MCF 10A (cell line): ENCODE results near the gene HOOK2. TPM values are rescaled to one million over a fixed set of nuclear protein-coding genes. Genes with fewer than 3 reads are reported as not detected.

ENCODE experiments used
- BruUV-seq: library from RNA; stranded (reverse); fragments of 400-500 nt; replicated peaks from 2 replicates; lab custom pipeline; 2021; lab: Mats Ljungman, UMichigan
- CTCF ChIA-PET: fragments of 300-600 bp; sonication (Branson Sonifier 250); formaldehyde crosslinking; extraction: SDS; loops from one replicate; lab custom pipeline; 2021; ENCODE audit warnings: antibody characterized with exemption, inconsistent platforms; lab: Yijun Ruan, JAX
- POLR2A ChIA-PET: fragments of 300-600, 350-650 bp; sonication (Branson Sonifier 250); formaldehyde crosslinking; extraction: SDS; loops from one replicate; lab custom pipeline; 2020; ENCODE audit warnings: antibody characterized with exemption, inconsistent platforms; lab: Yijun Ruan, JAX
- DNase-seq: peaks from one replicate; pipeline ENCODE4 v3.0.0-alpha.2; 2018; ENCODE audit not compliant: unreplicated experiment
- H3K27ac Mint-ChIP-seq: one replicate; pipeline ENCODE4 v1.8.0; 2022; ENCODE audit warnings: mild to moderate bottlenecking, low read depth, mixed read lengths; ENCODE audit not compliant: unreplicated experiment
- H3K27me3 Mint-ChIP-seq: one replicate; pipeline ENCODE4 v1.8.0; 2022; ENCODE audit warnings: mixed read lengths; ENCODE audit not compliant: insufficient read depth, unreplicated experiment
- H3K36me3 Mint-ChIP-seq: one replicate; pipeline ENCODE4 v1.8.0; 2022; ENCODE audit warnings: mild to moderate bottlenecking, moderate library complexity, mixed read lengths; ENCODE audit not compliant: insufficient read depth, unreplicated experiment
- H3K4me1 Mint-ChIP-seq: one replicate; pipeline ENCODE4 v1.8.0; 2022; ENCODE audit warnings: mixed read lengths; ENCODE audit not compliant: insufficient read depth, unreplicated experiment
- H3K4me3 Mint-ChIP-seq: one replicate; pipeline ENCODE4 v1.8.0; 2022; ENCODE audit warnings: mild to moderate bottlenecking, moderate library complexity, mixed read lengths; ENCODE audit not compliant: unreplicated experiment
- H3K9me3 Mint-ChIP-seq: one replicate; pipeline ENCODE4 v1.8.0; 2022; ENCODE audit warnings: mixed read lengths; ENCODE audit not compliant: unreplicated experiment
- intact Hi-C: fragments of 100-400 bp; cut with micrococcal nuclease; formaldehyde crosslinking; loops from 2 replicates; pipeline ENCODE4 v1.14.1; 2022
- total RNA-seq: library from RNA; stranded (reverse); gene quantifications from 2 replicates; pipeline ENCODE4 v1.2.3, GENCODE V29; 2022
- TF ChIP-seq, protein P1 (sequence below): fragments of 200-600 bp; IDR thresholded peaks from one replicate; pipeline ENCODE4 v1.8.0; 2022; ENCODE audit warnings: antibody characterized with exemption, mild to moderate bottlenecking; ENCODE audit not compliant: unreplicated experiment

The HOOK2 gene
- total RNA-seq, 1 experiment from 2014 or later, result 31.6 TPM

GRCh38 chr19:12796146-12797071 is 21.1 kb upstream of the HOOK2 start:
- no TSS peak for BruUV-seq
- peak overlapping the region; percentile 84 for H3K27ac Mint-ChIP-seq
- CTCF ChIA-PET, result interaction anchor here (0.5 to 14.5 kb wide), 32 partner anchors 9 to 1135 kb away, joined by 3 to 307 read pairs (median 4); partner anchors contain the start of genes DNASE2, GCDH, HOOK2 and MAN2B1

DNA sequence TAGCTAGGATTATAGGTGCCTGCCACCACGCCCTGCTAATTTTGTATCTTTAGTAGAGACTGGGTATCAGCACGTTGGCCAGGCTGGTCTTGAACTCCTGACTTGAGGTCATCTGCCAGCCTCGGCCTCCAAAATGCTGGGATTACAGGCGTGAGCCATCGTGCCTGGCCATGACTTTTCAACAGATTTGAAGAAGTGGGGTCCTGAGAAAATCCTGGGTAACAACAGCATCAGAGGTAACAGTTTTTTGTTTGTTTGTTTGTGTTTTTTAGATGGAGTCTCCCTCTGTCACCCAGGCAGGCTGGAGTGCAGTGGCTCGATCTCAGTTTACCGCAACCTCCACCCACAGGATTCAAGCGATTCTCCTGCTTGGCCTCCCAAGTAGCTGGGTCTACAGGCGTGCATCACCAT is 19.6 kb upstream of the HOOK2 start:
- Mint-ChIP-seq H3K27ac (no peak overlapping the region), H3K9me3 (no peaks in the 10 kb centered on the region), H3K36me3 (peaks cover 80% of the 10 kb centered on the region), H3K27me3 (no peaks in the 10 kb centered on the region), H3K4me1 (peaks cover 29% of the 10 kb centered on the region), H3K4me3 (no peak overlapping the region)
- BruUV-seq, result no TSS peak
- DNase-seq, result no peak
- CTCF ChIA-PET, result interaction anchor here (0.5 to 14.5 kb wide), 12 partner anchors 9 to 1966 kb away, joined by 3 to 307 read pairs (median 4); partner anchors contain the start of gene HOOK2
- intact Hi-C loops, result loop anchor here (5.0 kb wide), 1 partner anchor 73 kb away; the partner anchor contains the start of gene TNPO2
- POLR2A ChIA-PET, result interaction anchor here (0.7 to 8.4 kb wide), 10 partner anchors 11 to 74 kb away, joined by 3 to 410 read pairs (median 4); partner anchors contain the start of genes HOOK2, RNASEH2A and TNPO2
- TF ChIP-seq, protein P1, sequence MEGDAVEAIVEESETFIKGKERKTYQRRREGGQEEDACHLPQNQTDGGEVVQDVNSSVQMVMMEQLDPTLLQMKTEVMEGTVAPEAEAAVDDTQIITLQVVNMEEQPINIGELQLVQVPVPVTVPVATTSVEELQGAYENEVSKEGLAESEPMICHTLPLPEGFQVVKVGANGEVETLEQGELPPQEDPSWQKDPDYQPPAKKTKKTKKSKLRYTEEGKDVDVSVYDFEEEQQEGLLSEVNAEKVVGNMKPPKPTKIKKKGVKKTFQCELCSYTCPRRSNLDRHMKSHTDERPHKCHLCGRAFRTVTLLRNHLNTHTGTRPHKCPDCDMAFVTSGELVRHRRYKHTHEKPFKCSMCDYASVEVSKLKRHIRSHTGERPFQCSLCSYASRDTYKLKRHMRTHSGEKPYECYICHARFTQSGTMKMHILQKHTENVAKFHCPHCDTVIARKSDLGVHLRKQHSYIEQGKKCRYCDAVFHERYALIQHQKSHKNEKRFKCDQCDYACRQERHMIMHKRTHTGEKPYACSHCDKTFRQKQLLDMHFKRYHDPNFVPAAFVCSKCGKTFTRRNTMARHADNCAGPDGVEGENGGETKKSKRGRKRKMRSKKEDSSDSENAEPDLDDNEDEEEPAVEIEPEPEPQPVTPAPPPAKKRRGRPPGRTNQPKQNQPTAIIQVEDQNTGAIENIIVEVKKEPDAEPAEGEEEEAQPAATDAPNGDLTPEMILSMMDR, result no peak

More at GRCh38 chr19:12796146-12797071, 21.1 kb upstream of the HOOK2 start:
- POLR2A ChIA-PET, result interaction anchor here (0.9 to 8.4 kb wide), 14 partner anchors 10 to 115 kb away, joined by 3 to 410 read pairs (median 5); partner anchors contain the start of genes DHPS, GET3, HOOK2 and RNASEH2A
- Mint-ChIP-seq H3K4me1 (peaks cover 18% of the 10 kb centered on the region), H3K36me3 (peaks cover 74% of the 10 kb centered on the region), H3K4me3 (peak overlapping the region; percentile 35), H3K27me3 (no peaks in the 10 kb centered on the region), H3K9me3 (no peaks in the 10 kb centered on the region)
- TF ChIP-seq, protein P1, result peak; percentile 94
- intact Hi-C loops, result loop anchor here (1.0 kb wide), 5 partner anchors 19 to 120 kb away; no protein-coding TSS in a partner anchor
- DNase-seq, result peak; percentile 87

DNA sequence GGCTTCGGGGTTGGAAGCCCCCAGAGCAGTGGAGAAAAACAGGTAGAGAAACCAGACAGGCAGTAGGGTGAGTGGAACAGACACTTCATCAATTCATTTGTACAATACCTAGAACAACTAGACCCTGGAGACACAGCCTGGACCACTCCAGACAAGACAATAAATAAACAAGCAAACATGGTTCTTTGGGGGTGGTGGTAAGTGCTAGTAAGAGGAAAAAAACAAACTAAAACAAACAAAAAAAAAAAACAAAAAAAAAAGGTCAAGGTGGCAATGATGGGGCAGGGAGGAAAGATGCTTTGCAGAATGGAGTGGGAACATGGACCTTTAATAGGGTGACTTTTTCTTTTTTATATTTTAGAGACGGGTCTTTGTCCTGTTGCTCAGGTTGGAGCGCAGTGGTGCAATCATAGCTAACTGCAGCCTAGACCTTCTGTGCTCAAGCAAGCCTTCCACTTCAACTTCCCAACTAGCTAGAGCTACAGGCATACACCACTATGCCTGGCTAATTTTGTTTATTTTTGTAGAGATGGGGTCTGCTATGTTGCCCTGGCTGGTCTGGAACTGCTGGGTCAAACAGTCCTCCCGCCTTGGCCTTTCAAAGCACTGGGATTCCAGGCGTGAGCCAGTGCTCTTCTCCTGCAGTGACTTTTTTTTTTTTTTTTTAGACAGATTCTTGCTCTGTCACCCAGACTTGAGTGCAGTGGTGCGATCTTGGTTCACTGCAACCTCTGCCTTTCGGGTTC is 19.0 kb upstream of the HOOK2 start:
- Mint-ChIP-seq H3K36me3 (peaks cover 80% of the 10 kb centered on the region), H3K9me3 (no peaks in the 10 kb centered on the region), H3K4me1 (peaks cover 29% of the 10 kb centered on the region), H3K27ac (peak overlapping the region; percentile 95), H3K4me3 (peak overlapping the region; percentile 94), H3K27me3 (no peaks in the 10 kb centered on the region)
- POLR2A ChIA-PET, result interaction anchor here (0.7 to 8.4 kb wide), 12 partner anchors 7 to 1733 kb away, joined by 3 to 410 read pairs (median 11); partner anchors contain the start of genes HOOK2, PRDX2, RNASEH2A and THSD8
- no peak for DNase-seq
- BruUV-seq, result no TSS peak
- intact Hi-C loops, result loop anchor here (5.0 kb wide), 1 partner anchor 72 kb away; the partner anchor contains the start of gene TNPO2
- TF ChIP-seq, protein P1, result no peak
- CTCF ChIA-PET, result interaction anchor here (0.5 to 14.5 kb wide), 8 partner anchors 8 to 97 kb away, joined by 3 to 307 read pairs (median 3); partner anchors contain the start of gene HOOK2
